ENCODE results near the gene JAK1.

GRCh38 chr1:64911326-64911725 lies 55.0 kb downstream of the JAK1 start:
- TF ChIP-seq CTCF (IDR thresholded peaks at IDR 0.05) = no peak
- TF ChIP-seq EP300 (IDR thresholded peaks at IDR 0.05) = no peak
- TF ChIP-seq POLR2A (IDR thresholded peaks at IDR 0.05) = no peak

Measured in upper lobe of left lung (tissue), 4 donors.